Activated CD4-positive, alpha-beta T cell treated with anti-CD3 and anti-CD28 coated beads for 4 hours (primary cell): ENCODE results near the gene TMEM33.
"Not testable (repeated sequence)": the region's sequence is repeated elsewhere in the genome, so short reads cannot be mapped to it uniquely, and the experiment has no call there.

Experiments used
- DNase-seq, 2 donors: peaks; one replicate each; pipeline ENCODE4 v3.0.0-alpha.2; 2020

TMEM33 gene, protein sequence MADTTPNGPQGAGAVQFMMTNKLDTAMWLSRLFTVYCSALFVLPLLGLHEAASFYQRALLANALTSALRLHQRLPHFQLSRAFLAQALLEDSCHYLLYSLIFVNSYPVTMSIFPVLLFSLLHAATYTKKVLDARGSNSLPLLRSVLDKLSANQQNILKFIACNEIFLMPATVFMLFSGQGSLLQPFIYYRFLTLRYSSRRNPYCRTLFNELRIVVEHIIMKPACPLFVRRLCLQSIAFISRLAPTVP

DNA sequence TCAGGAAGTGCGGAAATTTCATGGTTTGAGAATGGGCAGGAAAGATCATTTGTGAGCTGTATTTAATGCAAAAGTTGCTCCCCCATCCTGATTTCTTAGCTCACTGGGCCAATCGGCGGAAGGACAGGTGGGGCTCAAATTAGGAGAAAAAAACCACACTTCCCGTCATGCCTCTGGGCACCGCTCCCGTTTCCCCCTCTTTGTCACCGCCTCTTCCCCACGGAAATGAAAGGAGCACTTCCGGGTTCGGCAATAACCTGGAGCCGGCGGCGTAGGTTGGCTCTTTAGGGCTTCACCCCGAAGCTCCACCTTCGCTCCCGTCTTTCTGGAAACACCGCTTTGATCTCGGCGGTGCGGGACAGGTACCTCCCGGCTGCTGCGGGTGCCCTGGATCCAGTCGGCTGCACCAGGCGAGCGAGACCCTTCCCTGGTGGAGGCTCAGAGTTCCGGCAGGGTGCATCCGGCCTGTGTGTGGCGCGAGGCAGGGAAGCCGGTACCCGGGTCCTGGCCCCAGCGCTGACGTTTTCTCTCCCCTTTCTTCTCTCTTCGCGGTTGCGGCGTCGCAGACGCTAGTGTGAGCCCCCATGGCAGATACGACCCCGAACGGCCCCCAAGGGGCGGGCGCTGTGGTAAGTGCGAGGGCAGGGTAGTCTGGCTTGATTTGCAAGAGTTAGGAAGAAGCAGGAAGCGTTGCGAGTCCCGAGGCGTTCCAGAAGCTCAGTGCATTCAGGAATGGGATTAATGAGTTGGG lies at the start of gene TMEM33:
TMEM33 (plus strand) TSS at position 529 of the 751 bp plus-strand sequence; CDS start at position 585, 56 bp downstream.
- DNase-seq, result peak; percentile 79 to 80

- DNase-seq, result no peak
These were observed 49.8 kb upstream of the TMEM33 start for GRCh38 chr4:41885456-41885855.

- no peak for DNase-seq
These were observed 48.0 kb upstream of the TMEM33 start for GRCh38 chr4:41887277-41887676.

- DNase-seq, result peak; percentile 21 to 45
These were observed 47.2 kb upstream of the TMEM33 start for GRCh38 chr4:41887821-41888686.

GRCh38 chr4:41888687-41889074 lies 46.5 kb upstream of the TMEM33 start:
- no peak for DNase-seq

GRCh38 chr4:41889317-41889716 lies 45.9 kb upstream of the TMEM33 start:
- no peak for DNase-seq

- DNase-seq, result no peak
These were observed 45.1 kb upstream of the TMEM33 start for GRCh38 chr4:41890085-41890484.

GRCh38 chr4:41896648-41897047 lies 38.6 kb upstream of the TMEM33 start:
- no peak for DNase-seq

GRCh38 chr4:41897698-41898097 lies 37.5 kb upstream of the TMEM33 start:
- DNase-seq, result no peak

DNA sequence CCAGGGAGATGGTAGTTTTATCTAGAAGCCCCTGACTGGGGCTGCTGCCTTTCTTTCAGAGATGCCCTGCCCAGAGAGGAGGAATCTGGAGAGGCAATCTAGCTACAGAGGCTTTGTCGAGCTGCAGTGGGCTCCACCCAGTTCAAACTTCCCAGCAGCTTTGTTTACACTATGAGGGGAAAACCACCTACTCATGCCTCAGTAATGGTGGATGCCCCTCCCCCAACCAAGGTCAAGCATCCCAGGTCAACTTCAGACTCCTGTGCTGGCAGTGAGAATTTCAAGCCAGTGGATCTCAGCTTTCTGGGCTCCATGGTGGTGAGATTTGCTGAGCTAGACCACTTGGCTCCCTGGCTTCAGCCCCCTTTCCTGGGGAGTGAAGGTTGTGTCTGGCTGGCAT lies 26.1 kb upstream of the TMEM33 start:
- not testable (repeated sequence) for DNase-seq

DNA sequence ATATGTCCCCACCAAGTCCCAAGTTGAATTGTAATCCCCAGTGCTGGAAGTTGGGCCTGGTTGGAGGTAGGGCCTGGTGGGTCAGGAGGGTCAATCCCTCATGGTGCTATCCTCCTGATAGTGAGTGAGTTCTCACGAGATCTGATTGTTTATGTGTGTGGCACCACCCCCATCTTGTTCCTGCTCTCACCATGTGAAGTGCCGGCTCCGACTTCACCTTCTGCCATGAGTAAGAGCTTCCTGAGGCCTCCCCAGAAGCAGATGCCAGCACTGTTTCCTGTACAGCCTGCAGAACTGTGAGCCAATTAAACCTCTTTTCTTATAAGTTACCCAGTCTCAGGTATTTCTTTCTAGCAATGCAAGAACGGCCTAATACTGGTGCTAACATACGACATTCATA lies 22.7 kb upstream of the TMEM33 start:
- DNase-seq, result no peak

DNA sequence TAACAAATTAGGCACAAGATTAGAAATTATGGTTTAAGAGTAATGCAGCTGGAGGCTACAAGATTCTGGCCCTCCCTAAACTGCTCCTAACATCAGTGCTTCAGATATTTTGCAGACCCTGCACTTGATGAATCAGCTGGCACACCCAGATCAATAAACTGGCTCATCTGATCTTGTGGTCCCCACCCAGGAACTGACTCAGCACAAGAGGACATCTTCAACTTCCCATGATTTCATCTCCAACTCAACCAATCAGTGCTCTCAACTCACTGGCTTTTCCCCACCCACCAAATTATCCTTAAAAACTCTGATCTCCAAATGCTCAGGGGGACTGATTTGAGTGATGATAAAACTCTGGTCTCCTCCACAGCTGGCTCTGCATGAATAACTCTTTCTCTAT lies 21.7 kb upstream of the TMEM33 start:
- no peak for DNase-seq

GRCh38 chr4:41918278-41918677 lies 17.0 kb upstream of the TMEM33 start:
- DNase-seq, result no peak

DNA sequence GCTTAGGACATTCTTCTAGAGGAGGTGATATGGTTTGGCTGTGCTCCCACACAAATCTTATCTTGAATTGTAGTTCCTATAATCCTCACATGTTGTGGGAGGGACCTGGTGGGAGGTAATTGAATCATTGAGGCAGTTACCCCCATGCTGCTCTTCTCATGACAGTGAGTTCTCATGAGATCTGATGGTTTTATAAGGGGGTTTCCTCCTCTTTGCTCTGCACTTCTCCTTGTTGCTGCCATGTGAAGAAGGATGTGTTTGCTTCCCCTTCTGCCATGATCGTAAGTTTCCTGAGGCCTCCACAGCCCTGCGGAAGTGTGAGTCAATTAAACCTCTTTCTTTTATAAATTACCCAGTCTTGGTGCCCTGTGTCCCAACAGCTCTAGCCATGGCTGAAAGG lies 14.8 kb upstream of the TMEM33 start:
- not testable (repeated sequence) for DNase-seq

DNA sequence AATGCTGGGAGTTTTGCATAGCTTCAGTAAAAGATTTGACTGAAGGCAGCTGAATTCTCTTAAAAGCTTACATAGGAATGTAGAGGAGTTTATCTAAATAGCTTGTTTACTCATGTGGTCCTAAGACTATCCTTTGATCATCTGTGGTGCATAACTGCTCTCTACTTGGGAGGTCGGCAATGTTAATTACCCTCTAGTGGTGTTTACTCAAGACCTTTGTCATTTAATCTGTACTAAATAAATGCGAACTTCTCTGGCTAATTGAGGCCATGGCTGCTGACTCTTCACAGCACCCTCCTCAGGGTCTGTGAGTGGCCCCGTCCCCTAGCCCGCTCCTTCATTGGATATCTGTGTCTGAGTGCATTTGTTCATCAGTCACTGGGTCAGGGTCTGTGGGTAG lies 13.8 kb upstream of the TMEM33 start:
- no peak for DNase-seq

DNA sequence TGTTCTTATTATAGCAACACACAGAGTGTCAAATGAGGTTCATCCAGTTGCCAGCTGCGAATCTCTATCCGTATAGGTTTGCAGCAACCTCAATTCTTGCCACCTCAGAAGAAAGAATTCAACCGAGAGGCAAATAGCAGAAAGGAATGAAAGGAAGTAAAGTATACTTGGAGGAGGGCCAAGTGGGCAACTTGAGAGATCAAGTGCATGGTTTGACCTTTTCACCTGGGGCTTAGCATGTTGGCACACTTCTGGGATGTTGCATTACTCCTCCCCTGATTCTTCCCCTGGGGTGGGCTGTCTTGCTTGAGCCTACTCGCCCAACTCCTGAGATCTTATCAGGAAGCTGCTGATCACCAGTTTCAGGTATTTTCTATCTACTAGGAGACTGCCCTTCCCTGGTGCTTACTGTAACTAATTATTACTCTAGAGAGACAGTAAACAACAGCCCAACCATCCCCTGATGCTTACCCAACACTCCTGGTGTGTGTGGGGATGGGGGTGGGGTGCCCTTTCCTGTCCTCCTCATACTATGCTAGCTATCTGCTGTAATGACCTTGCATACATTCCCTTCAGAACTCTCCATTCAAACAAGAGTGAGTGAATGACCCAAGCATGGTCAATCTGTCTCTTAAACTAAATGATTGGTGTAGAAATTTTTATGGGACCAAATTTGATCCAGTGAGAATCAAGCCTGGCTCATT lies 7.3 kb upstream of the TMEM33 start:
- no peak for DNase-seq

DNA sequence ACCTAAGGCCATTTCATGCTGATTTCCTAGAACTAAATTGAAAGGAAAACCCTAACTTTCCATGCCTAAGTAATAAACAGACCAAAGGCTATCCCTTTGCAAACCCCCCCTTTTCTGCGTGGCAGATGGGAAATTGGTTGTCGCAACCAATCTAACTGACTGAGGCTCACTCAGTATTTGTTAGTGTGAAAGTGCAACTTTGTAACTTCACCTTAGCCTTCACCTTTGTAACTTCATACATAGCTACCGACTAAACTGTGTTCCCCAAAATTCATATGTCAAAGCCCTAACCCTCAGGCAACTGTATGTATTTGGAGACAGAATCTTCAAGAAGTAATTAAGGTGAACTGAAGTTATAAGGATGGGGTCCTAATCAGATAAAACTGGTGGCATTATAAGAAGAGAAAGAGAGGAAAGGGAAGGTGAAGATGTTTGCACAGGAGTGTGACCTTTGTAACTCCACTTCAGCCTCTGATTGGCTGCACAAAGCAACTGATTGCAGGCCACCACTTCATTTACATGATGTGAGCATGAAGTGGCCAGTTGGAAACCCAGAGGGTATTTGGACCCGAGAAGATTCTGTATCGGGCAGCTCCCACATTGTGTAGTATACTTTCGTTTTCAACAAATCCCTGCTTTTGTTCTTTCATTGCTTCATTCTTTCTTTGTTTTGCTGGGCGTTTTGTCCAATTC lies 4.9 kb upstream of the TMEM33 start:
- no peak for DNase-seq

DNA sequence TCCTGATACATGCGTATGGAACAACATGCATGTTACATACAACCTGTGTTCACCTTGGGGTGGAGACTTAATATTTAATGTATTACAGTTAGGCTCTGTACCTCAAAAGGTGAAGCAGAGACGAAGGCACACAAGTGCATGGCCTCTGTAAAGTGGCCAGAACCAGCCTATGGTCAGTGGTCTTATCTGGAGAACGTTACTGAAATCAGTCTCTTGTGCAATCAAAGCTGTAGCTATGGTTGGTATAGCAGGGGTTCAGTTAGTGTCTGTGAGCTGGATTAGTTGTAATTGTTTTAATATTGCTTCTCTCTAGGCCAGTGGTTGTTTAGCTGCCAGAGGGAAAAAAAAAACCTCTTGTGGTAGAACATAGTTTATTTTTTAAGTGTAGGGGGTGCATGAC lies 2.2 kb upstream of the TMEM33 start:
- no peak for DNase-seq

DNA sequence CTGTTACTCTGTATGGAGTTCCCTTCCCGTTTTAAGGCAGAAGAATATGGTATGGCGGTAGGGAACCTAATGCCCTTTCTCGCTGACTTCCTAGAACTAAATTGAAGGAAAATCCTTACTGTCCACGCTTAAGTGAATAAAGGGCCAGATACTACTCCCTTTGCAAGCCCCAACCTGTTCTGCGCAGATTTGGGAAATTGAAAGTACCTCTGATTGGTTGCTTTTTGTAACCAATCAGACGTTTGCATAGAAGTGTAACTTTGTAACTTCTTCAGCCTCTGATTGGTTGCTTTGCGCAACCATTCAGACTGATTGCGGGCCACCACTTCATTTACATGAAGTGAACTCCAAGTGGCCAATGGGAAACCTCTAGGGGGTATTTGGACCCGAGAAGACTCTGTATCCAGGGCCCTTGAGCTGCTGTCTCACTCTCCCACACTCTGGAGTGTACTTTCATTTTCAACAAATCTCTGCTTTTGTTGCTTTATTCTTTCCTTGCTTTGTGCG lies 1.2 kb upstream of the TMEM33 start:
- DNase-seq, result no peak

DNA sequence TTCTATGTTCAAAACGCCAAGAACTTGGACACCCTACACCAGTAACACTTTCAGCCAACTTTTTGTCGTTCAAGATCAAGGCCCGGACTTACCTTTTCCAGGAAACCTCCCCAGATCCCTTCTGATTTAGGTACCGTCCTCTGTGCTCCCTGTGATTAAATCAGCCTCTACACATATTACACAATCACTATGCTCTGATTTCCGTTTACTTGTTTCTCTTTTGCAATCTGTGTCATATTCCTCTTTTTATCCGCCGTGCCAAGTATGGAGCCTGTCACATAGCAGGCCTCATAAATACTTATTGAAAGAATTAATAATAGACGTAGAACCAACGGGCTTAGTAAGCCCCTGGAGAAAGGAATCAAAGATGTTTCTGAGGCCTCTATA lies 722 bp upstream of the TMEM33 start:
- DNase-seq, result no peak

DNA sequence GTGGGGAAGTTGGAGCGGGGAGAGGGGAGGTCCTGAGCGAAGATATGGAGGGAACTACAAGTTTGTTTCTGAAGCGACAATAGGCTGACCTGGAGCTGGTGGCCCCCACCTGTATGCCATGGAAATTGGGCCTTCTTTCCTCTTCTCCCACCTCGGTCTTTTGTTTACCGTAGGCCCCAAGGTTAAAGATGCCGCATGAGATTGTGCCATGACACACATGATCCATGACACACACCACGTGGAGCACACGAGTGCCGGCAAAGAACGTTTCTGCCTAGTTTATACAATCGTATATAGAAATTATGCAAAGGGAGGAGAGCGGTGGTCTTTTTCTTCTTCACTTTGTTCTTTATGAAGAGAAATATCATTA lies 408 bp downstream of the TMEM33 start:
- peak; percentile 24 to 43 for DNase-seq

- no peak for DNase-seq
These were observed 3.9 kb downstream of the TMEM33 start for GRCh38 chr4:41939016-41939626.
